ENCODE results near the gene AMBN.

AMBN gene, protein sequence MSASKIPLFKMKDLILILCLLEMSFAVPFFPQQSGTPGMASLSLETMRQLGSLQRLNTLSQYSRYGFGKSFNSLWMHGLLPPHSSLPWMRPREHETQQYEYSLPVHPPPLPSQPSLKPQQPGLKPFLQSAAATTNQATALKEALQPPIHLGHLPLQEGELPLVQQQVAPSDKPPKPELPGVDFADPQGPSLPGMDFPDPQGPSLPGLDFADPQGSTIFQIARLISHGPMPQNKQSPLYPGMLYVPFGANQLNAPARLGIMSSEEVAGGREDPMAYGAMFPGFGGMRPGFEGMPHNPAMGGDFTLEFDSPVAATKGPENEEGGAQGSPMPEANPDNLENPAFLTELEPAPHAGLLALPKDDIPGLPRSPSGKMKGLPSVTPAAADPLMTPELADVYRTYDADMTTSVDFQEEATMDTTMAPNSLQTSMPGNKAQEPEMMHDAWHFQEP

DNA sequence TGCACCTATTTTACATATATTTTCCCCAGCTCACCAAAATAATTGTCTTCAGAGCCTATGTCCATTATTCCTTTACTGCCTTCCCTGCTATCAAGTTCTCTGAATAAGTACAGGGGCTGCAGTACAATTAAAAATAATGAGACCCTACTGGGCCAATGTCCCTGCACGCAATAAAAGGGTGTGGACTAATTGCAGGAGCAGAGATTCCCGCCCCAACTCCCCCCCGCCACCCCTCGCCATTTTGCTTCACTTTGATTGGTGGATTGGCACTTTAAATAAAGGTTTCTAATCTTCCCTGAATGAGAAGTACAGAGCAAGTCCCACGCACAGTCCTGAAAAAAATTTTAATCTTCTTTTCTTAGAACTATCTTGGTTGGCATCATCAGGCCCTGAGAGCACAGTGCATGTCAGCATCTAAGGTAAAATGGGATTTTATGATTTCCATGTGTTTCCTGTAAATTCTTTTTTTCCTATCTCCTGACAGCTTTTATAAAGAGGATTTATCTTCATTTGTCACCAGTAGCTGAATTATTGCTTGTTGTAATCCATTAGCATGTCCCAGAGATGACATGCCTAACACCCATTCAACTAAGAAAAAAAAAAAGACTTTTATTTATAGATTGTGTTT is at the start of gene AMBN:
Gene AMBN, plus strand, starts transcription at position 302 of the 628 bp plus-strand sequence. Its CDS starts 103 bp downstream, at position 405.
- FAIRE-seq = no peak

DNA sequence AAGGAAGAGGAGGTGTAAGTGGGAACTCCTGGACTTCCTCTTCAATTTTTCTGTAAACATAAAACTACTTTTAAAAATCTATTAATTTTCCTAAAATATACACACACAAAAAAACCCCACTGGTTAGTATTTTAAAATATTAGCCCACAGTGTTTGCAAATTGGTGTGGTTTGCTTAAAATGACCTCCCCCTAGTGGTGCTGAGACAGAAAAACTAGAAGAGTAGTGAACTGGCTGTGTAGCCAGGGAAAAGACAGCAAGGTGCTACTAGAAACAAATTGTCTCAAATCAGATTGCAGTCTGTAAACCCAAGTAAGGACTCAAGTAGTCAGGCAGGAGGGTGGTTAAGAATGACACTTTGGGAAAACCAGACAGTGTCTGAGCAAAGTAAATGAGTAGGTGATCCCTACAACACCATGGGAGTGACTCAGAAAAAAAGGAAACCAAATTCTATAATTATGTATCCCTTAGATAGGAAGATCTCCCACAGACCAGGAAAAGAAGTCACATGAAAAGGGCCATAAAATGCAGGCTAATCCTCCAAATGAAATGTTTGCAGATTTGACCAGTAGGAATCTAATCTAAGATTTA is 47.7 kb upstream of the AMBN start:
- FAIRE-seq = no peak

DNA sequence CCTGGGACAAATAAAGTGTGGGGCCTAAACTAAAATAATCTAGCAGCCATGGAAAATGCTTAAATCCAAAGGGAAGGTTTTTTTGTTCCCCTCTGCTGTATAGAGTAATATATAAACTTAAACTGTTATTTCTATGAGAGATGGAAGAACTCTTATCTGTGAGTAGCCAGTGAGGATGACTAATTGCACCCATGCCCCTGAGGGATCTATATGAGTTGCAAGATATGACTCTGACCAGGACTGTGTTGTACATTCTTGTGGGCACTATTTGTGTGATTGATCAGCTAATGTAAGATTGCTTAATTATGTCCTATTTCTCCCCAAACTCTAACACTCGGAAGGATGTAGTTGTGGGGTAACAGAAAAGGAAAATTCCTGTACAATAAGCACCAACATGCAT is 35.2 kb upstream of the AMBN start:
- no peak for FAIRE-seq

DNA sequence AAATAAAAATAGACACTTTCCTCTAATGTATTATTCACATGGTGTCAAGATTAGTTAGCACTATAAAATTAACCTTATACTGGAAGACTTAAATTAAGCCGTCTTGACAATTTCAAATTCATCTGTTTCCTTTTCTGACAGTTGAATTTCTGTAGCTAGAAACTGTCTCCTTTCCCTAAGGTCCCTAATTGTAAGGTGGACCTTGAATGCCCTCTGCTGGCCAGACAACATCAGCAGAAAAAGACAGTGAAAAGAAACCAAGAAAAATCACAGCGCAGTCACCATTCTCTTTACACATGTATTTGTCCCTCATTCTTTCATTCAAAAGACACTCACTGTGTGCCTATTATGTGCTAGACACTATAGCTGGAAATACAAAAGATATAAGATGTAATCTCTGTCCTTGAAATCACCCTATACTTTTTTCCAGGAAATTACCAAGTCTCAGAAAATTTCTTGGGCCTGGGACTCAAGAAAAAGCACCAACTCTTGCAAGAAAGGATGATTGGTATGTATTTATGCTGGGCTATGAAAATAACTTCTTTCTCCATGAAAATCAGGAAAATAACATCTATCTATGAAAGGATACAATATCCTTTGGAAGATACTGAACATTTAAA is 32.7 kb upstream of the AMBN start:
- FAIRE-seq = peak; percentile 18

DNA sequence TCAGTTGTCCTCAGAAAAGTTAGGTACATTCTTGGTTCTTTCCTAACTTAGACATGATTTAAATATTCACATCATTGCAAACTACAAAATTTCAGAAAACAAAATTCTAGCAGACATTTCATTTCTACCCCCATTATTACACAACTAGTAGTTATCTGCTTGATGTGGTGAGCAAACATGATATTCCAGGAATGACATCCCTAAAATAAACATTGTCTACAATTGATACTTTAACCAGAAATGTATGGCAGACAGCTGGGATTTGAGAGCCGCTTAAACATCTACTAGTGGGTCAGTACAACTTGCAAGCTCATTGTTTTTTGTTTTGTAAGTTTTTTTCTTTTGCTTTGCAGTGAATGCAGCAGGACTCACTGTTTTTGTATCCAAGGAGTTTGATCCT is 32.1 kb upstream of the AMBN start:
- FAIRE-seq = no peak

DNA sequence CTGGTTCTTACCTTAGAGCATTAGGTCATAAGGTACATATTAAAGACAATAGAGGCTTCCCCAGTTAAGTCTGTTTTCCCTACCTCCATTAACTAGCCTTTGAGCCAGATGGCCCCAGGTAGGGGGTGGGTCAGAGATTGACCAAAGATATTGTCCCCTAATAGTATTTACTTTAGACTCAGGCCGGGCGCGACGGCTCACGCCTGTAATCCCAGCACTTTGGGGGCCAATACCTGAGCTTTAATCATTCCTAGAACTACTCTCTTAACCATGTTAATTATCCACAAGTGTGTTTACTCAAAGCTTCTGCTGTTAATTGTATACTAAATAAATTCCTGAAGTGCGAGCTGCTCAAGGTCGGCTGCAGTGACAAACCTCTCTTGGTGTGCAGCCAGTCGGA is 28.0 kb upstream of the AMBN start:
- FAIRE-seq = no peak

DNA sequence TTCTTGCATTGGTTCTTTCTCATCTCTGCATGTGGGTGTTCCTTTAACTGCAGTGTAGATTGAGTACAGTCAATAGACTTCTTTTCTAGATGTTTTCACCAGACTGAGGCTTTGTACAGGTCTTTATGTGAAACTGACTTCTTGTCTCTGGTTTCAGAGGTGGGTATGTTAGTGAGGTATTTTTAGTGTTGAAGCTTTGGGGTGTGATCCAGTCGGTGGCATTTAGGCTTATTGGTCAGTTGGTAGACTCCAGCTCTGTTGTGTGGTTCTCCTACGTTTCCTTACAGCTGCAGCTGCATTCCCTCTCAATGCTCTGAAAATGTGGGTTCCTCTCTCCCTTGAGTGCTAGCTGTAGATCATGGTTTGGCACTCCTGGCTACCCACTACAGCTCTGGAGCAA is 21.3 kb upstream of the AMBN start:
- no peak for FAIRE-seq

DNA sequence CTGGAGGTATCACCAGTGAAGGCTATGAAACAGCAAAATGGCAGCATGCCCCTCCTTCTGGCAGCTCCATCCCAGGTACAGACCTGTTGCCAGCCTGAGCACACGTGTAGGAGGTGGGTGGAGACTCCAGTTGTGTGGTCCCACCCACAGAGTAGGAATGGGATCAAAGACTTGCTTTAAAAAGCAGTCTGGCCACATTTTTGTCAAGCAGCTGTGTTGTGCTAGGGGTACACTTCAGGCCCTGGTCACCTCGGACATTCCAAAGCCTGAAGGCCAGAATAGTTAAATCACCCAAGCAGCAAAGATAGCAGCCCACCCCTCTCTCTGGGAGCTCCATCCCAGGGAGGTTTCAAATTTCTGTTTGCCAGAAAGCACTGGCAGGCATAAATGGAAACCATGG is 20.3 kb upstream of the AMBN start:
- FAIRE-seq = no peak

DNA sequence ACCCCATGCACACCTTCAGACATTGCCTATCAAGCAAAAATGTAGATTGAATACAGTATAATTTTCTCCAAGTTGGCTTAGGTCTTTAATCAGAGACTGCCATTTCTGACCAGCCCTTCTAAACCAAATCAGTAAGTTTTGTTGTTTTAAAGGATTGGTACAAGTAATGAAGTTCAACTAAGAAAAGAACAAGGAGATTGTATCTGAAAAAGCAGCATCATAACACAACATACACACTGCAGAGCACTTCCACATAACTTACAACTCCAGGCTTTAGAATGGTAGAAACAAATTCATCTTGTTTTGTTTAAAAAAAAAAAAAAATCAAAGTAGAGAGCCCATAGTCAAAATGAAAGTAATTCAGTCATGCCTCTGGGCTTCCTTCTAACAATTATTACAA is 16.1 kb upstream of the AMBN start:
- FAIRE-seq = no peak

DNA sequence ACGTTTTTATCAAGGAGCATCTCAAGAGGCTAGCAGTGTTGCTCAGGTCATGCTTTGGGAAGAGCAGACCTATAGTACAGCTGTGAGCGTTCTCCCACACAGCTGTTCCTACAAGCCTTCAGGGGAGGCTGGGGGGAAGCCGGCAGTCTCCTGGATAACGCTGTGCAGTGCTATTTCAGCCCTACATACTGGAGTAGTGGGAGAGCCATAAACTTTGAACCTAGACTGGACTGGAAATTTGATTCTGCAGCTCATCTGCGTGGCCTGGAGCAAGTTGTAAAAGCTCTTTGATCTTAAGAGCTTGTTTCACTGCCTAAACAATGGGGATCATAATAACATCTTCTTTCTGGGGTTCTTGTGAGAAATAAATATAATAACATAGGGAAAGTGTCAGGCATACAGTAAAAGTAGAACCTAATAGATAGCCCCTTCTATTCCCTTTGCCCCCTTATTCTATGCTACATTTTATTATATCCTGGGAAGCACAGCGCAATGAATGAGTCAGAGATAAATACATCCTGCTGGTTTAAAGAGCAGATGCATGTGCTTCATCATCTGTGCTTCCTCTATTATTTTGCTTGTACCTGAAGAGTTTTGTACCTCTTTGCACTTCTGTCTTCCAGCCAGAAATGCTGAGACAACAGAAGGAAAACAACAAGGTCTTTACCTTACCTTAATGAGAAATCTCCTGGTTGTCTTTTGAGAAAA is 14.7 kb upstream of the AMBN start:
- no peak for FAIRE-seq

DNA sequence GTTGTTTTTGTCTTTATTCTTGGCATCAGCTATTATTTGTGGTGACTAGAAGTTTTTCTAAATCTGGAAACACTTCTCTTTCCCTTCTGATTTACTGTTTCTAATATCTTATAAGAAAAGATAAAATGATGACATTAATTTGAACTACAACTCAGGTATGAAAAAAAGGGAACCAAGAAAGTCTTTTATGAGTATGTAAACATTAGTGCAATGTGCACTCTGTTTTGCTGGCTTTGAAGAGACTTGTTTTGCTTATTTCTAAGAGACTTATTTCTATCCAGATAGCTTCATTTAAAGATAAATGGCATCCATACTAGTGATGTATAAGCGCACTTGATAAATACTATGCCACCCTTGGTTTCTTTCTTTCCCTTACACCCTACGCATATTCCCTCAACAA is 10.1 kb upstream of the AMBN start:
- no peak for FAIRE-seq

DNA sequence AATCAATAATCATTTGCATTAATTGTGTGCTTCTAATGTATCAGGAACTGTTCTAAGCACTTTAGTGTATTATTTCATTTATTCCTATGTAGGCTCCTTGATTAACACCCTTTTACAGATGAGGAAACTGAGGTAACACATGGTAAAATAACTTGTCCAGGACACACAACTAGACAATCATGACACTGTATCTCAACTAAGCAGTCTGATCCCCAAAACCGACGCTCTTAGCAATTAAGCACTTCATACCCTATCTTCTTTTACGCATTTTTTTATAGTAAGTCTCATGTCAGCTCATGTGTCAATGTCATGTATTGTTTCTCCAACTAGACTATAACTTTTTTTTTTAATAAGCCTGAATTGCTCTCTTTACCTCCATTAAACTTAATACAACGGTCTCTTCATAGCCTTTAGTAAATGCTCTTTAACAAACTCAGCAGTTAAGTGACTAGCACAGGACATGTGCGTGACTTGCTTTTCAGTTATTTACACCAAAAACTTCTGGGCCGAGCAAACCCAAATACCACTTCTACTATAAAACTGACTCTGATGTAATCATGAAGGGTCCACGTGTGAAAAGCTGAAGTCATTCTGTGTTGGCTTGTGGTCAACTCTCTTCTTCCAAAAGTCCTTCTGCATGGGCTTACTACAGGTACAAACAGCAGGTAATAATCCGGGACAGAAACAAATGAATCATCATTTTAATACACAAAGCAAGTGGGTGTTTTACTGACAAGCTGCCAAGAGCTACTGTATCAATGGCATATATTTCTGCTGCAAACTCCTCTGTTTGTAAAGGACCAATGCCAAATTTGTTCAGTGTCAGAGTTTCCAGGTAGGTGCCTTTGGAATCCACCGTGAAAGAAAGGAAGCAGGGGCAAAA is 7.9 kb upstream of the AMBN start:
- no peak for FAIRE-seq

DNA sequence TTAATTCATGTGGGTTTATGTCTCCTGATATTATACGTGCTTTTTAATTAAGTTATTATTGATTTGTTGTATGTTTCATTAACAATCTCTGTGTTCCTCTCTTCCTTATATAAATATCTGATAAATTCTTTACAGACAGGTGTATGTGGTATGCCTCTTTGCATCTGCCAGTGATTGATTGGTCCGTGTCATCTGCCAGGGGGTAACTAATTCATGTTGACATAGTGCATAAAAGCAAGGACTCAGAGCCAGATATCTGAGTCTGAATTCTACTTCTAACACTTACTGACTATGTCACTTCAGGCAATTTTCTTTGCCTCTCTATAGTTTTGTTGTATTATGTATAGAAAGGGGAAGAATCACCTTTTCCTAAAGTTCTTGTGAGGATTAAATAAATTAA is 5.2 kb upstream of the AMBN start:
- no peak for FAIRE-seq

DNA sequence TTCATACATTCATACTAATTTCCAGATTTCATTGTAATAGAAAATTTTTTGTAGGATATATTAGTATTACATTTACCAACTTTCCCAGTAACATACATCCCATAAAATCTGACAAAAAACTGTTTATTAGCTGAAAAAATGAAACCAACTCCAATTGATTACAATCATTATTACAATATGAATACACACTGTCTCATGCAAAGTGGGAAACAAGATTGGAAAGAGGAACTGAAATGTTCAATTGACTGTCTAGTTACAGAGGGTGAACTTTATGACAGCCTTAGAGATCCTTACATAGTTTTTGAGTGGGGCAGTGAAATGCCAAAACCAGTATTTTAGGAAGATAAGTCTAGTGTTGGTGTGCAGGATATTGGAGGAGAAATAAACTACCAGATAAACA is 2.3 kb upstream of the AMBN start:
- no peak for FAIRE-seq

DNA sequence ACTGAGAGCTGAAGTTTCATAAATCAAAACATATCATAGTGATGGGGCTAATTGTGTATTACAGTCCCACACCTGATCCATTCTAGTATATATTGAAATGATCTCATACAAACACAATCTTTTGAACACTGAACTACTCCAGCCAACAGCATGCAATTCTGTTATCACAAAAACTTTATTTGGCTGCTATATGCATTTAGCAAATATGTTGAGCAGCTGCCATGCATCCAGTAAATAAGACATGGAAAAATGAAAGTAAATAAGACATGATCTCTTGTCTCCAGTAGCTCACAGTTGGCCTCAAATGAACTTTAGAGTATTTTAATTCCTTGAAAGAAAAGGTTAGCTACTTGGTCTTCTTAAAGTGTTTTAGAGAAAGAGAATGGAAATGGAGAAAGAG is 2.1 kb downstream of the AMBN start:
- no peak for FAIRE-seq

DNA sequence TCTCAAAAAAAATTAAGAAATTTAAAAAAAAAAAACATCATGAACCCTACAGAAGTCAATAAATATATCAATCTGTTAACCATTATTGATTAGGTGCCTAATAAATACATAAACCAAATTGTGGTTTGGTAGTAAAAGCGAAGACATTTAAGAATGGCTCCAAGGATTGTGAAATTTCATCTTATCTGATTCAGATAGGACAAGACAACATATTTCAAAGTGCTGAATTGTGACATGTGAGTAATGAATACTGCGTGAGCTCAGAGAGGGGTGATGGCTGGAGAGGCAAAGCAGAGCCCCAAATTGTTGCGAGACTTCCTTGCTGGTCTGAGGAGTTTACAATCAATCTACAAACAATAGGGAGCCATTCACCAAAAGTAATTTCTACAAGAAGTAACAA is 8.2 kb downstream of the AMBN start:
- FAIRE-seq = no peak

DNA sequence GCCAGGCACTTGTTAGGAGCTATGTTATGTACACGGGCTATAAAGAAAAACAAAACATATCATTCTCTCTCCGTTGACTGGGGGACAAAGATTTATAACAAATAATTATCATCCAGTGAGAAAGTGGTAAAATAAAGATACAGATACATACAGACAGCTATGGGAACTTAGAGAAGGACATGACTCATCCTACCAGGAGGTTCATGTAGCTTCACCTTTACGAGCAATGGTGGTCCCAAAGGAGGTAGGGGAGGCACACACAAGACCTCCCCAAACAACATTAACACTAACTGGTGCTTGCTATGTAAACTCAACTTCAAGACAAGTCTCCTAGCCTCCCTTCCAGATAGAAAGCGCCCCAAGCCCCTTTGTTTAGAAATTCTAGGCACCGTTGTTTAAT is 8.9 kb downstream of the AMBN start:
- no peak for FAIRE-seq

DNA sequence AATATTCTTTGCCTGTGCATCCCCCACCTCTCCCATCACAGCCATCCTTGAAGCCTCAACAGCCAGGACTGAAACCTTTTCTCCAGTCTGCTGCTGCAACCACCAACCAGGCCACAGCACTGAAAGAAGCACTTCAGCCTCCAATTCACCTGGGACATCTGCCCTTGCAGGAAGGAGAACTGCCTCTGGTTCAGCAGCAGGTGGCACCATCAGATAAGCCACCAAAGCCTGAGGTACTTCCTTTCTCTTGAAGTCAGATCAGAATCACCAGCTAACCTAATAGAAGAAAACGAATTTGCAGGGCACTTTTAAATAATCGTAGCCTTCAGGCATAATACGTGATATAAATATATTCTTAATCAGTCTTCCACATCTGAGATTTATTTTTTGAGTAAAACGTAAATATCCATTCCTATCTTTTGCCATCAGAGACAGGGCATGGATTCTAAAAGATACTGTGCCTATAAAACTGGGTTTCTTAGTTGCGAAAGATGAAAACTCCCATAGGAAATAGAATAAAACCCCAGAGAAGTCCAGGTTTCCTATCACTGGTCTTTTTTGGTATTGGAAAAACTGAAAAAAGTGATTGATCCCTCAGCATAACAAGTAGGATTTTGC is 9.5 kb downstream of the AMBN start:
- FAIRE-seq = no peak

DNA sequence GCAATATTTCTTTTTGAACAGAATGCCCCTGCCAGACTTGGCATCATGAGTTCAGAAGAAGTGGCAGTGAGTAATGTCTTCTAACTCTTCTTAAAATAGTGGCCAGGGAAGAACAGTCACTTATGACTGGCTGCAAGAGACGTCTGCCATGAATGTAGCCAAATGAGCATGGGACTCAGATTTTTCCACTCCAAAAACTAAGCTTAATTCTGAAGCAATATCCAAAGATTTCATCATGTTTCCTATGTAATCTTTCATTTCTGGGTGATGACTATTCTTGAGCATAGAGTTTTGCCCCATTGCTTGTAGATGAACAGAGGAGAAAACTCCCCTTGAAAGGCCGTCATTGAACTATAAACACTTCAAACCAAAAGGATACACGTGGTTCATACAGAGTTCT is 11.8 kb downstream of the AMBN start:
- FAIRE-seq = no peak

DNA sequence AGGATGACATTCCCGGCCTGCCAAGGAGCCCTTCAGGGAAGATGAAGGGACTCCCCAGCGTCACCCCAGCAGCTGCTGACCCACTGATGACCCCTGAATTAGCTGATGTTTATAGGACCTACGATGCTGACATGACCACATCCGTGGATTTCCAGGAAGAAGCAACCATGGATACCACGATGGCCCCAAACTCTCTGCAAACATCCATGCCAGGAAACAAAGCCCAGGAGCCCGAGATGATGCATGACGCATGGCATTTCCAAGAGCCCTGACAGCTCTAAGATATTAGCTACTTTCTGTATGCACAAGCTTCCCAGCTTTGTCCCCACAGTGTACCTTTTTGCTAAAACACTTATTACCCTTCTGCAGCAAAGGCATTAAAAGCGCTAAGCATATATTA is 14.4 kb downstream of the AMBN start:
- no peak for FAIRE-seq

DNA sequence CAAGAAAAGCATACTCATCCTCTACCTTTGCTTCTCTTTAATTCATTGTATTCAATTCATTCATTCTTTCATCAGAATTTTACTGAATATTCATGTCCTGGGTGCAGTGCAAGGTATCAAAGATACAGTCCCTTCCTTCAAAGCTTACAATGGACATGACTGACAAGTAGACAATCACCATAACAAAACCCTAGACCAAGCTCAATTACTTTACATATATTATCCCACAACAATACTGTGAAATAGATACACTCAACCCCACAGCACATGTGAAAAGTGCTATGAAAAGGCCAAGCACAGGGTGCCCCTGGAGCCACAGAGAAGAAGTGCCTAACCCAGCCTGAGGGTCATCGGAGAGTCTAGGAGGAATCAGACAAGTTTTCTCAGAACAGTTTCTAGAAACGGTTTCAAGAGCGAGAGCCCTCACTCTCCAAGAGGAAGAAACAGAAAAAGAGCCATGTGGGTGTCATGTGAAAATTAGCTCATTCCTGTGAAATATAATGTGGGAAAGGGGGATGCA is 15.3 kb downstream of the AMBN start:
- FAIRE-seq = no peak

All from colon (tissue), 2 donors.